Activated CD8-positive, alpha-beta memory T cell treated with anti-CD3 and anti-CD28 coated beads, Interleukin-2, amount 50 U/mL, for 1 hour (primary cell): ENCODE data around the gene PANK1.

Experiments
- DNase-seq: peaks from one replicate; pipeline ENCODE4 v3.0.0-alpha.2; 2020; ENCODE audit errors: extremely low read depth

The PANK1 gene

GRCh38 chr10:89615824-89616223 lies 29.2 kb downstream of the PANK1 start:
- no peak for DNase-seq

- no peak for DNase-seq
These were observed 29.9 kb downstream of the PANK1 start for GRCh38 chr10:89615112-89615511.

GRCh38 chr10:89613582-89613981 lies 31.5 kb downstream of the PANK1 start:
- no peak for DNase-seq

- no peak for DNase-seq
These were observed 33.8 kb downstream of the PANK1 start for GRCh38 chr10:89611282-89611681.

GRCh38 chr10:89609833-89610346 lies 35.2 kb downstream of the PANK1 start:
- DNase-seq = no peak

- no peak for DNase-seq
These were observed 40.8 kb downstream of the PANK1 start for GRCh38 chr10:89604200-89604599.

GRCh38 chr10:89602919-89603318 lies 42.1 kb downstream of the PANK1 start:
- DNase-seq = no peak

GRCh38 chr10:89601728-89602361 lies 43.2 kb downstream of the PANK1 start:
- no peak for DNase-seq

- no peak for DNase-seq
These were observed 45.0 kb downstream of the PANK1 start for GRCh38 chr10:89600041-89600440.

GRCh38 chr10:89593043-89593442 lies 52.0 kb downstream of the PANK1 start:
- no peak for DNase-seq

GRCh38 chr10:89592539-89592938 lies 52.5 kb downstream of the PANK1 start:
- no peak for DNase-seq

- DNase-seq = no peak
These were observed 53.2 kb downstream of the PANK1 start for GRCh38 chr10:89591796-89592271.

- no peak for DNase-seq
These were observed 53.8 kb downstream of the PANK1 start for GRCh38 chr10:89591111-89591795.

- no peak for DNase-seq
These were observed 54.7 kb downstream of the PANK1 start for GRCh38 chr10:89590326-89590725.

GRCh38 chr10:89589101-89589720 lies 55.8 kb downstream of the PANK1 start:
- DNase-seq = no peak

- DNase-seq = no peak
These were observed 56.4 kb downstream of the PANK1 start for GRCh38 chr10:89588671-89589070.

GRCh38 chr10:89582022-89582421 lies 63.0 kb downstream of the PANK1 start:
- DNase-seq = no peak

- DNase-seq = no peak
These were observed 64.8 kb downstream of the PANK1 start for GRCh38 chr10:89580243-89580642.

- DNase-seq = no peak
These were observed 68.3 kb downstream of the PANK1 start for GRCh38 chr10:89576696-89577095.

GRCh38 chr10:89576022-89576421 lies 69.0 kb downstream of the PANK1 start:
- no peak for DNase-seq

- no peak for DNase-seq
These were observed 70.0 kb downstream of the PANK1 start for GRCh38 chr10:89575031-89575430.

GRCh38 chr10:89574368-89574767 lies 70.7 kb downstream of the PANK1 start:
- DNase-seq = no peak
